Omental fat pad (tissue), 4 donors: ENCODE results near the gene MT1G. TPM values are rescaled to one million over a fixed set of nuclear protein-coding genes. Genes with fewer than 3 reads are reported as not detected.

Experiments
- ATAC-seq: fragments of 150-250 bp; one replicate; pipeline ENCODE4 v1.9.1; 2016; ENCODE audit warnings: mild to moderate bottlenecking, moderate library complexity; ENCODE audit not compliant: low FRiP score
- DNase-seq: peaks from one replicate; pipeline ENCODE4 v3.0.0-alpha.2; 2019; ENCODE audit warnings: low spot score
- CTCF ChIP-seq, 3 donors: fragments of 450-650 bp; IDR thresholded peaks; one replicate each; pipeline ENCODE4 v1.5.1; 2016 to 2017; ENCODE audit warnings: antibody characterized with exemption in 3 of 3, mild to moderate bottlenecking in 3 of 3, moderate library complexity in 2 of 3
- total RNA-seq, 4 donors: library from RNA; depleted of rRNA; stranded (reverse); fragments of >200 nt; gene quantifications; one replicate each; pipeline ENCODE4 v1.1.0, GENCODE V29; 2016

Gene MT1G
- total RNA-seq, 4 donors from 2014 or later: 31.4 to 1,270 (median 197) TPM

DNA sequence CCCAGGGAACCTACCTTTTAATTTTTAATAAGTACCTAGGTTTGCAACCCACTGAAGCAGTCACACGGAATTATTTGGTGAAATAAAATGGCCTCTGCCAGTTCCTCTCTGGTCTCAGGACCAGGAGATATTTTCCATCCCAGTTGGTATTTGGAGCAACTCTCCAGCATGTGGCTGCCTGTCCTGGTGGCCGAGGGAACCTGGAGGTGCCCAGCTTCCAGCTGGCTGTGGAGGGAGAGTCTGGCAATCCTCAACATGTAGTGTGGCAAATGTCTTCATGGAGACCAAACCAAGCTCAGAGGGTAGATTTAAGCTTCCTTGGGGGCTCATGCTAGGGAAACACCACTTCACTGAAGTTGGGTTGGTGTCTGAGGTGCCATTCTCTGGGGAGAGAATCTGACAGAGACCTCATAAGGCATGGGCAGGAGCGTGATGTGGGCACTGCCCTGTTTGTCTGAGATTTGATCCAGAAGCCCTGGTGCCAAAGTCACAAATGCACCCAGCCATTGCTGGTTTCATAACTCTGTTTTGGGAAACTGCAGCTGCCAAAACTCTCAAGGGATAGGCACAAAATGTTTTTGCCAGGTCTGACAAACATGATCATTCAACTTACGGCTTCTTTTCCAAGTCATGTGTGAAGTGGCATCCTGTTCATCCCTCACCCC lies 17.2 kb upstream of the MT1G start:
- TF ChIP-seq CTCF (IDR thresholded peaks at IDR 0.05): no peak
- ATAC-seq (no peak), DNase-seq (no peak)

DNA sequence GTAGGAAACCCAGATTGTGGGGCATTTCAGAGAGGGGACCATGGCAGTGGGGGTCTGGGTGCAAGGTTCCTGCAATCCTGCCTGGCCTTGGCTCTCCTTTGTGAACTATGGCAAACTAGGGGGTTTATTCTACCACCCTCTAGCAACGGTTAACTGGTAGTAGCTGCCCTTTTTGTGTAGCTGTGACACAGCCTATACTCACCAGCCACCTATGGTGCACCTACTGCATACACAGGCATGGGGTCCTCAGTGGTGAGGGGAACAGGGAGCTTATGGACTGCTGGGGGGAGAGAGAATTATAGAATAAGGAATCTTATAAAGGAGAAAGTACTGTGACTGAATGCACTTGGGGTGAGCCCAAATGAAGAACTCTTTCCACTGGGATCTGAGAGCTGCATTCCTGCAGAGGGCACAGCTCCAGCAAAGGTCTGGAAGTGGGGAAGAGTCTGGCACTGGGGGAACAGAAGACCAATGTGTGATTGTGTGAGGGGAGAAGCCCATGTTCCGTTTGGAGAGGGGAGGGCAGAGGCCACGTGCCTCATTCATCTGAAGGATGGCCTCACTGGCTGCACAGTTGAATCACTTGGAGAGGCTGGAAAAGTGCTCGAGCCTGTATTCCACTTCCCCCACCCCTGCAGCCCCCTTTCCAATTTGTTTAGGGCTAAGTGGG lies 16.5 kb upstream of the MT1G start:
- no peak for TF ChIP-seq CTCF (IDR thresholded peaks at IDR 0.05)
- DNase-seq (no peak), ATAC-seq (peak; percentile 9)

DNA sequence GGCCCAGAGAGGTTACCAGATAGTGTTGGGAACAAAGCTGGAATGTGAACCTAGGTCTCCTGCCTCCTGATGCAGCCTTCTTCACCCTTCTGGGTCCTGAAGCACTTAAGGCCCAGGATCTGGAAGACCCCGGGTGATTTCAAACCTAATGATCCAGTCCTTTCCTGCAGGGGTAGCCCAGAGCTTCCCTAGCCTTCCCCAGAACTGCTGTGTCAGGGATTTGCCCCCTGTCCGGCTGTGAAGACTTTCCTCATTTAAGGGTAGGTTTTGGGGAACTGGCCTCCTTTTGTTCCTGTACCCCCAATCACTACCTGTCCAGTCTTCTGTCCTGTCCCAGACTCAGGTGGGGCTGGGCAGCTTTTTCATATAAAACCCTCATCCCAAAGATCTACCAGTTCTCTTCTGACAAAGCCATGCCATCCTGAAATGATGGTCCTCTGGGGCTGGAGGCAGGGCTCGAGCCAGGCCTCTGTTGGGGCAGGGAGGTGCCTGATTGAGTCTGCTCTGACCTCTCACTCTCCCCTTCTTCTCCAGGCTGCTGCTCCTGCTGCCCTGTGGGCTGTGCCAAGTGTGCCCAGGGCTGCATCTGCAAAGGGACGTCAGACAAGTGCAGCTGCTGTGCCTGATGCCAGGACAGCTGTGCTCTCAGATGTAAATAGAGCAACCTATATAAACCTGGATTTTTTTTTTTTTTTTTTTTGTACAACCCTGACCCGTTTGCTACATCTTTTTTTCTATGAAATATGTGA lies 15.7 kb upstream of the MT1G start:
- TF ChIP-seq CTCF (IDR thresholded peaks at IDR 0.05): no peak
- DNase-seq: no peak
- ATAC-seq: no peak

- ATAC-seq (no peak), DNase-seq (no peak)
- TF ChIP-seq CTCF (IDR thresholded peaks at IDR 0.05): no peak
Observed at GRCh38 chr16:56682703-56683397, 15.0 kb upstream of the MT1G start.

- ATAC-seq (peak; percentile 93), DNase-seq (peak; percentile 92)
- TF ChIP-seq CTCF (IDR thresholded peaks at IDR 0.05): no peak
Observed at GRCh38 chr16:56681939-56682702, 14.3 kb upstream of the MT1G start, which contains the start of gene MT1X. TSS of gene MT1X (plus strand) at chr16:56682470. CDS start at chr16:56682541, 71 bp downstream.

GRCh38 chr16:56679818-56680217 lies 12.0 kb upstream of the MT1G start:
- DNase-seq (no peak), ATAC-seq (no peak)
- no peak for TF ChIP-seq CTCF (IDR thresholded peaks at IDR 0.05)
